ENCODE data around the gene SLC48A1. TPM values are rescaled to one million over a fixed set of nuclear protein-coding genes. Genes with fewer than 3 reads are reported as not detected.

Gene SLC48A1
- polyA plus RNA-seq, 3 donors: 9.4 to 19.6 (median 15.8) TPM

DNA sequence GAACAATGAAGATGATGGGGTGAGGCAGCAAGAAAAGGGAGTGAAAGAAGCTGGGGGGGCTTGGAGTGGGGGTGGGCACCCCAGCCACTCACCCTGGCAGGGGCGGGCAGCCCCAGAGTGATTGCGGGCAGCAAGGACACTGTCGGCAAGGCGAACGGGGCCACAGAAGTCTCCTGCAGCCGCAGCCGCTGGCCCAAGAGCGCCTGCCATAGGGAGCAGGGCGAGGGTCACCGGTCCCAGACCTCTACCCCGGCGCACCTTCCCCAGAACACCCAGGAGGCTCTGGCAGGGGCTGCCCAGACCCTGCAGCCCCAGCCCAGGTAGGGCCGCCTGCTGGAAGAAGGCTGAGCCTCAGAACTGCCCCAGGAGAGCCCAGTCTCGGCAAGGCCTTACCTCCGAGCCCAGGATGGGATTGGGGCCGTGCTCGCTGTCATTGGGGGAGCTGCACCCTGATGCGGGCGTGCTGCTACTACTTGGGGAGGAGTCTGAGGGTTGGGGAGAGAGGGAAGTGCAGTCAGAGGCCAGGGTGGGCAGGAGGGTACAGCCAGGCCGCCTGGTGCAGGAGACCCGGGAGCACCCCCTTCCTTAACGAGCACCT is 22.9 kb downstream of the SLC48A1 start:
- Histone ChIP-seq H3K4me3 (replicated peaks in 1 of 3; ENCODE audit: low read depth in 2 of 3, low read length in 3 of 3) (no peak overlapping the region), H3K36me3 (replicated peaks in 1 of 2; ENCODE audit: control insufficient read depth in 1 of 2, insufficient read depth in 2 of 2, low read length in 2 of 2) (peaks cover 75 to 86% of the 10 kb centered on the region in 2 donors), H3K4me2 (replicated peaks; ENCODE audit: extremely low read depth, low read length, poor library complexity, severe bottlenecking) (no peak overlapping the region), H2AFZ (ENCODE audit: insufficient read depth, low read depth, low read length, poor library complexity, severe bottlenecking) (no peak overlapping the region), H3K9ac (ENCODE audit: insufficient read depth, low read length, poor library complexity, severe bottlenecking) (no peak overlapping the region), H3K27ac (ENCODE audit: low read depth in 1 of 2, low read length in 2 of 2) (no peak overlapping the region), H3K79me2 (ENCODE audit: insufficient read depth, low read length) (peaks cover 24% of the 10 kb centered on the region), H3K4me1 (ENCODE audit: control insufficient read depth in 1 of 2, insufficient read depth in 2 of 2, low read length in 2 of 2) (peaks cover 17 to 18% of the 10 kb centered on the region in 2 donors), H3K27me3 (ENCODE audit: control insufficient read depth in 2 of 2, insufficient read depth in 2 of 2, low read length in 2 of 2) (no peaks in the 10 kb centered on the region), H4K20me1 (ENCODE audit: insufficient read depth, low read length) (peaks cover 59% of the 10 kb centered on the region), H3K9me3 (replicated peaks in 1 of 2; ENCODE audit: control insufficient read depth in 1 of 2, insufficient read depth in 1 of 2, low read length in 2 of 2) (no peaks in the 10 kb centered on the region)
- Mint-ChIP-seq H3K9me3 (peaks cover 0 to 2% (median 0%) of the 10 kb centered on the region in 7 donors), H3K4me1 (peaks cover 17% of the 10 kb centered on the region), H3K27ac (peak overlapping the region in 1 of 7 donors; percentile 48), H3K36me3 (peaks cover 64 to 82% of the 10 kb centered on the region in 2 donors), H3K27me3 (ENCODE audit: low read depth in 3 of 3) (peaks cover 0 to under 1% (median 0%) of the 10 kb centered on the region in 3 donors), H3K4me3 (no peak overlapping the region)
- intact Hi-C loops (cut with micrococcal nuclease): no loop called here
- DNase-seq: no peak
- 97% methylated on average over 19 of the region's 22 CpGs for WGBS (ENCODE audit: insufficient coverage)
- TF ChIP-seq, protein P1, sequence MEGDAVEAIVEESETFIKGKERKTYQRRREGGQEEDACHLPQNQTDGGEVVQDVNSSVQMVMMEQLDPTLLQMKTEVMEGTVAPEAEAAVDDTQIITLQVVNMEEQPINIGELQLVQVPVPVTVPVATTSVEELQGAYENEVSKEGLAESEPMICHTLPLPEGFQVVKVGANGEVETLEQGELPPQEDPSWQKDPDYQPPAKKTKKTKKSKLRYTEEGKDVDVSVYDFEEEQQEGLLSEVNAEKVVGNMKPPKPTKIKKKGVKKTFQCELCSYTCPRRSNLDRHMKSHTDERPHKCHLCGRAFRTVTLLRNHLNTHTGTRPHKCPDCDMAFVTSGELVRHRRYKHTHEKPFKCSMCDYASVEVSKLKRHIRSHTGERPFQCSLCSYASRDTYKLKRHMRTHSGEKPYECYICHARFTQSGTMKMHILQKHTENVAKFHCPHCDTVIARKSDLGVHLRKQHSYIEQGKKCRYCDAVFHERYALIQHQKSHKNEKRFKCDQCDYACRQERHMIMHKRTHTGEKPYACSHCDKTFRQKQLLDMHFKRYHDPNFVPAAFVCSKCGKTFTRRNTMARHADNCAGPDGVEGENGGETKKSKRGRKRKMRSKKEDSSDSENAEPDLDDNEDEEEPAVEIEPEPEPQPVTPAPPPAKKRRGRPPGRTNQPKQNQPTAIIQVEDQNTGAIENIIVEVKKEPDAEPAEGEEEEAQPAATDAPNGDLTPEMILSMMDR (IDR thresholded peaks at IDR 0.05): no peak

- intact Hi-C loops (cut with micrococcal nuclease): no loop called here
- Mint-ChIP-seq H3K27me3 (ENCODE audit: low read depth in 3 of 3) (peaks cover 0 to 1% (median 0%) of the 10 kb centered on the region in 3 donors), H3K27ac (no peak overlapping the region), H3K9me3 (peaks cover 0 to 2% (median 0%) of the 10 kb centered on the region in 7 donors), H3K36me3 (peaks cover 53 to 69% of the 10 kb centered on the region in 2 donors), H3K4me3 (no peak overlapping the region), H3K4me1 (peaks cover 32% of the 10 kb centered on the region)
- peaks cover 38% of the 10 kb centered on the region for H3K79me2 ChIP-seq (ENCODE audit: insufficient read depth, low read length)
- no peak overlapping the region for H3K4me3 ChIP-seq (replicated peaks in 1 of 3; ENCODE audit: low read depth in 2 of 3, low read length in 3 of 3)
- peaks cover 60 to 71% of the 10 kb centered on the region in 2 donors for H3K36me3 ChIP-seq (replicated peaks in 1 of 2; ENCODE audit: control insufficient read depth in 1 of 2, insufficient read depth in 2 of 2, low read length in 2 of 2)
- WGBS (ENCODE audit: insufficient coverage): 91% methylated on average over 10 of the region's 10 CpGs
- no peak overlapping the region for H3K4me2 ChIP-seq (replicated peaks; ENCODE audit: extremely low read depth, low read length, poor library complexity, severe bottlenecking)
- no peaks in the 10 kb centered on the region for H3K27me3 ChIP-seq (ENCODE audit: control insufficient read depth in 2 of 2, insufficient read depth in 2 of 2, low read length in 2 of 2)
- peaks cover 32 to 34% of the 10 kb centered on the region in 2 donors for H3K4me1 ChIP-seq (ENCODE audit: control insufficient read depth in 1 of 2, insufficient read depth in 2 of 2, low read length in 2 of 2)
- H3K27ac ChIP-seq (ENCODE audit: low read depth in 1 of 2, low read length in 2 of 2): no peak overlapping the region
- no peaks in the 10 kb centered on the region for H3K9me3 ChIP-seq (replicated peaks in 1 of 2; ENCODE audit: control insufficient read depth in 1 of 2, insufficient read depth in 1 of 2, low read length in 2 of 2)
- peaks cover 64% of the 10 kb centered on the region for H4K20me1 ChIP-seq (ENCODE audit: insufficient read depth, low read length)
- no peak overlapping the region for H3K9ac ChIP-seq (ENCODE audit: insufficient read depth, low read length, poor library complexity, severe bottlenecking)
- H2AFZ ChIP-seq (ENCODE audit: insufficient read depth, low read depth, low read length, poor library complexity, severe bottlenecking): no peak overlapping the region
- DNase-seq: no peak
- TF ChIP-seq, protein P1 (IDR thresholded peaks at IDR 0.05): peak; percentile 21
These were observed 24.4 kb downstream of the SLC48A1 start for GRCh38 chr12:47797441-47797840.

Data from CD14-positive monocyte (primary cell).